SIG-M5 (cell line): ENCODE data around the gene PPP2R3C.
"Not testable (repeated sequence)": the region's sequence is repeated elsewhere in the genome, so short reads cannot be mapped to it uniquely, and the experiment has no call there.

Experiments used
- DNase-seq: peaks from one replicate; lab custom pipeline; 2025; lab: John Stamatoyannopoulos, UW

Gene PPP2R3C

DNA sequence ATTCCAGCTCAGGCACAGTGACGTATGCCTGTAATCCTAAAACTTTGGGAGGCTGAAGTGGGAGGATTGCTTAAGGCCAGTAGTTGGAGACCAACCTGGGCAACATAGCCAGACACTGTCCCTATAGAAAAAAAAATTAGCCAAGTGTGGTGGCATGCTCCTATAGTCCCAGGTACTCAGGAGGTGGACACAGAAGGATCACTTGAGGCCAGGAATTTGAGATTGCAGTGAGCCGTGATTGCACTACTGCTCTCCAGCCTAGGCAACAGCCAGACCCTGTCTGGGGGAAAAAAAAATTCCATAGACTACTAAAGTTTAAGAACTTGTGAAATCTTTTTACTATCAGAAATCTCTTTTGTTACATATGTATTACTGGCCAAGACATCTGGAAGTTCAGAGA lies 69.2 kb downstream of the PPP2R3C start:
- no peak for DNase-seq

DNA sequence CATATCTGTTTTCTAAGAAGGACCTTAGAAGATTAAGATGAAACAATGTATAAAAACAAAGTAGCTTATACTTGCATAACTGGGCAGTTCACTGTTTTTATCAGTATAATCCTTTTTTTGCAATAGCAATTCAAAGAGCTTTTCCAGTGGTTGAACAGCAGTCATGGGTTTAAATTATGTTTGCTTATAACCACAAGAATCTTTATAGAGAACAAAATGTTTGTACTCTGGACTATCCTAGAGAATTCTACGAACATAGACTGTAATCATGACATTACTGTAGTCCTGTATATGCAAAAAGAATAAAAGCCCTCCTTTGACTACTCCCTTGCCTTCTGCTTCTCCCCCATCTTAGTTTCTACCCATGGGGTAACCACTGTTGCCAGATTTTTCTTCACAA lies 70.0 kb downstream of the PPP2R3C start:
- no peak for DNase-seq

DNA sequence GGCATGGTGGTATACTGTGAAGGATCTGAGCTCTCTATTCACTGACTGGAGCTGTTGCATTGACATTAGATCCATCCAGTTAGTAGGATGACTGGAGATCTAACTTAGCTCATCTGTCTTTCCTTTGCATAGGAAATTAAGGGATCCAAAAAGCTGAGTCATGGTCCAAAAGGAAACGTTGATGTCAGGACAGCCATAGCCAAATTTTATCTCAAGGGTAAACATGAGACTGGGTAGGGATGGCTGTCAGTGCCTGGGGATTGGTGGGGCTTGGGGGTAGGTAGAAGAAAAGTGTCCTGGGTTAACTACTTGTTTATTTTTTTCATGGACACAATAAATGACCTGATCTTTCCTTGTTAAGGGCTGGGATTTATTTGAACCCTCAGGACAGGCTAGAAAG lies 71.1 kb downstream of the PPP2R3C start:
- no peak for DNase-seq

DNA sequence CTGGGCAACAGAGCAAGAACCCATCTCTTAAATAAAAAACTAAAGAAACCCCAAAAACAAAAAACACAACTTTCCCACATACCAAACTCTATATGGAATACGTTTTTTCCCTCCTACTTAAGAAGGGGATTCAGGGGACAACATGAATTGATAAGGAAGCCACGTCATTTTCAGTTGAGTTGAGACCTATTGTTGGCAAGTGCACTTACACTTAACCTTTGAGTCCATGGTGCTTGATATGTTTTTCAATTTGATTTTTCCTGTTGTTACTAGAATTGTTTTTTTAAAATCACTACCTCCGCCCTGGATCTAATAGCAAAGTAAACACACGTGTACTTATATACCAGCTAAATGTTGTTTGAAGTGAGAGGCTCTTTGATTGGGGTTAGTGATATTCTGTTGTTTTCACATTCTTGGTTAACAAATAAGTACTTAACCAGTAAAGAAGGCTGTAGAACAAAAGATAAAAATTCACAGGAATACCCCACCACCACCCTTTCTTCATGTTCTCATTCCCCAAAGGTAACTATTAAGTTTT lies 73.7 kb downstream of the PPP2R3C start:
- DNase-seq = no peak

DNA sequence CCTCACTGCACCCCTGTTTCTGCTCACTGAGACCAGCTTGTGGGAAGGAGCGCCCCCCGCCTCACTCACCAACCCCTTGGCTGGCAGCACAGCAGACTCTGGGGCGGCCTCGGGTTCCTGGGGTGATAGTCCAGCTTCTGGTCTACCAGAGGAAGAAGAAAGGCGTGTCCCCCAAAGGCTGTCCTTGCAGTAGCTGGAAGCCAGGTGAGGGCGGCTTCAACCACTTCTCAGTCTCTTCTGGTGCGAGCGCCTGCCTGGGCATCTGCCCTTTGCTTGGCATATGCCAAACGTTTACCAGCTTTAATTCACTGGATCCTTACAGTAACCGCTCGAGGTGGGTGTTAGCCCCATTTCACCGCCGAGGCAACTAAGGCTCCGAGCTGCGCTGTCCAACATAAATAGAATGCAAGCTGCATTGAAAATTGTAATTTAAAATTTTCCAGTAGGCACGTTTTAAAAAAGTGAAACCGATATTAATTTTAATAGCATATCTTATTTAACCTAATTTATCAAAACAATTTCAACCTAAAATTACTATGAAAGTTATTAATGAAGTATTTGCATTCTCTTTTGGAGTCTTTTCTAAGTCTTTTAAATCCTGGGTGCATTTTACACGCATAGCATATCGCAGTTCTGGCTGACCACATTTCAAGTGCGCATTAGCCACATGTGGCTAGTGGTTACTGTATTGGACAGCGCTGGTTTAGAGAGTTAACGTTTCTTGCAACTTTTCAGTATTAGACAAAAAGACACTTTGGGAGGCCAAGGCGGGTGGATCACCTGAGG lies 74.8 kb downstream of the PPP2R3C start:
- DNase-seq = no peak

DNA sequence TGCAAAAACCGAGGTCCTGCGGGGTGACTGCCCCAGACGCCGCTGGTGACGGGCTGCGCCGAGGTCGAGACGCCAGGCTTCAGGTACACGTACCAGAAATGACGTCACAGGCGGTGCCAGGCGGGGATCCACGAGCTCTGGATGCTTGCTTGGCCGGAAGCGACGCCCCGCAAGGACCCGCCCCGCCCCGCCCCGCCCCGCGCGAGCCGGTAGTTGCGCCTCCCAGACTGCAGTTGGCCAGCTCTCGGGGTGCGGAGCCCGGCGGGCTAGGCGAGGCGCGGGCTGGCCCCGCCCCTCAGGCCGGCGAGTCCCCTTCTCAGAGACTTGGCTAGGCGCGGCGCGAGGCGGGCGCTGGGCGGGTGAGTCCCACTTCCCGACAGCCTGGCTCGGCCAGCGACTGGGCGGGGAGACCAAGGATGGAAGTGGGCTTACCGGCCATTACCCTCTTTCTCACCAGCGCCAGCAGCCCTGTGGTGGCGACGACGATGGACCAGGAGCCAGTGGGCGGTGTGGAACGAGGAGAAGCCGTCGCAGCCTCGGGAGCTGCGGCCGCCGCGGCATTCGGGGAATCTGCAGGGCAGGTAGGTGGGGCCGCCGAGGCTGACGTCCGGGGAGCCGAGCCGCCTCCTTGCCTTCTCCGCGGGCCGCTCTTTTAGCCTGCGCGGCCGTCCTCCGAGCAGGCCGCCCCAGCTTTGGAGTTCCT lies 75.6 kb downstream of the PPP2R3C start, which contains the start of gene FAM177A1:
FAM177A1 (plus strand) TSS at position 225 of the 703 bp plus-strand sequence; CDS start at position 417, 192 bp downstream.
- peak; percentile 76 for DNase-seq

DNA sequence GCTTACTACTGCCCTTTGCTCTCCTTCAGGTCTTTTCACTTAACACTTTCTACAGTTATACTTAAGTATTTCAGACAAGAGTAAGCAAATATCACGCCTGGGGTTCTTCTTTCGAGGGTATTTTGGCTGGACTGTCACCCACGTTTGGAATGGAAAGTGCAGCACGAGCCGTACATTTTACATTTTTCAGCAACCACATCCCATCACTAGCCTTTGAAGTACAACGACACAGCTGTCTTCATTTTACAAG lies 76.1 kb downstream of the PPP2R3C start:
- DNase-seq = no peak

DNA sequence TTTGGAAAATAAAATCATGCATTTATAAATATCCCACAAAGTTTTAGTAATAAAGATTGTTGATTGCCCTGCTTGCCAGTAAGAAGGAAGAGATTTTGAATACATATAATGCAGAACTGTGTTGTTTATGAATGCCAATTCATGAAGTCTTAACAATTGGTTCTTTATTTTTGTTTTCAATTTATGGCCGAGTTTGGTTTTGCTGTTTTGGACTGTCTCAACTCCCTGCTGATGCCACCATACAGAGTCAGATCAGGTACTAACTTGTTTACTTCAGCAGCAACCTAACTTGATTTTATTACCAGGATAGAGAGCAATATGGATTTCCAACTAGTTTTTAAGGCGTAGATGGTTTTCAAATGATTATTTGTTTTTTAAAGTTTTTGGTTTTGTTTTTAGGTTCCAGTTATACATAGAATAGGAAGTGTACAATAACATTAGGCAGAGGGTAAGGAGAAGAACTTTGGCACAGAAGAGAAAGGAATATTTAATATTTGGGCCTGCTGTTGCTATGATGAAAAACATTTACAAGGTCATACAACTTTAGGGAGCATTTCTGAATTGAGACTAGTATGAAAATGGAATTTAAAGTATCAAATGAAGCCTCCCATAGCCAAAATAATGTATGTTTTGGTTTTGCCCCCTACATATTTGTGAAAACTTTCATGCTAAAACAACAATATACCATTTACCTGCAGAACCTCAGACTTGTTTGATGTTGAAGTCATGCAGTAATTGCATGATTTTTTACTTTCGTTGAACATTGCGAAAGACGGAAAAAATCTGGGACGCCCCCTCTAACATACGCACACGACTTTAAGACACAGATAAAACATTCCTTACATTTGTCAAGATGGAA lies 76.6 kb downstream of the PPP2R3C start:
- DNase-seq = no peak

DNA sequence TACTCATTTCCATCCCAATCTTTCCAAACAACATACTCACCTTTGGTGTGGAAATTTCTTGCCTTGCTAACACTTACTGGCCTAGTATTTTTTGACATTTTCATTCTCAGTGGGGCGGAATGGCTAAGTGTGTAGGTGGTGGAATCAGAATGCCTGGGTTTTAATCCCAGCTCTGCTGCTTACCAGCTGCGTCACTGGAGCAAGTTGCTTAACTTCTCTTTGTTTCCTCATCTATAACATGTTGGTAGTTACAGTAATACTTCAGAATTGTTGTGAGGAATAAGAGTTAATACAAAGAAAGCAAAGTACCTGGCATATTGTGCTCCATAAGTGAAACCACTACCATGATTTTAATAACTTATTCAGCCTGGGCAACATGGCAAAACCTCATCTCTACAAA lies 78.7 kb downstream of the PPP2R3C start:
- DNase-seq = no peak

DNA sequence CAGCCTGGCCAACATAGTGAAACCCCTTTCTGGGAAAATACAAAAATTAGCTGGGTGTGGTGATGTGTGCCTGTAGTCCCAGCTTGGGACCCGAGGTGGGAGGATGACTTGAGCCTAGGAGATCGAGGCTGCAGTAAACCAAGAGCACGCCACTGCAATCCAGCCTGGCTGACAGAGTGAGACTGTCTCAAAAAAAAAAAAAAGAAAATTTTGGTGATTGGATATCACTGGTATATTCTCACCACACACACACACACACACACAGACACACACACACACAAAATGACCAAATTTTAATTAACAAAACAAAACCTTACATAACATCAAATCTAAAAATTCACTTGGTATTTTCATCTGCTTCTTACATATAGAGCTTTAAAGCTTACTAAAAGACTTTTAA lies 79.2 kb downstream of the PPP2R3C start:
- DNase-seq = no peak

DNA sequence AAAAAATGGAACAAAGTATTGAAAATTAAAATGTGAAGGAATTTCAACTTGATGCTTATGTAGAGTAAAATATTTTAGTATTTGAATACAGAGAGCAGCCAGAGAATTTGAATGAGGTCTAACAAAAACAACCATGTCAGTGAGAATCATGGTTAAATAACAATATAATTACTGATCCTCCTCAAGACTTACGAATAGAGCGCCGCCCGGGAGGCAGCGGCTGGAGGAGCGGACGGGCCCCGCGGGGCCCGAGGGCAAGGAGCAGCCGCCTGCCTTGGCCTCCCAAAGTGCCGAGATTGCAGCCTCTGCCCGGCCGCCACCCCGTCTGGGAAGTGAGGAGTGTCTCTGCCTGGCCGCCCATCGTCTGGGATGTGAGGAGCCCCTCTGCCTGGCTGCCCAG lies 83.5 kb downstream of the PPP2R3C start:
- not testable (repeated sequence) for DNase-seq
